HCT116 (cell line): ENCODE results near the gene CHCHD4. TPM values are rescaled to one million over a fixed set of nuclear protein-coding genes. Genes with fewer than 3 reads are reported as not detected.

Source experiments
- ATAC-seq: fragments of 200-7000 bp; cut with Tn5 transposase; 2 replicates; pipeline ENCODE4 v1.9.1; 2020; ENCODE audit warnings: mild to moderate bottlenecking, moderate library complexity
- BruUV-seq: library from RNA; stranded (reverse); fragments of 400-500 nt; replicated peaks from 2 replicates; lab custom pipeline; 2021; lab: Mats Ljungman, UMichigan
- CTCF ChIA-PET: fragments of 300-600 bp; sonication (Branson Sonifier 250); formaldehyde crosslinking; loops from one replicate; lab custom pipeline; 2021; ENCODE audit warnings: antibody characterized with exemption; lab: Charles Lee
- POLR2A ChIA-PET: fragments of 300-600, 350-600 bp; sonication (Branson Sonifier 250); formaldehyde crosslinking; loops from one replicate; lab custom pipeline; 2021; ENCODE audit warnings: antibody characterized with exemption; lab: Charles Lee
- RAD21 ChIA-PET, 2 experiments: fragments of 300-600 bp; sonication (Branson Sonifier 250); formaldehyde crosslinking; loops; one replicate each; lab custom pipeline; 2023; ENCODE audit warnings: low total read pairs in 2 of 2; ENCODE audit not compliant: uncharacterized antibody in 2 of 2, unreplicated experiment in 2 of 2, low non-redundant PET in 1 of 2; lab: Charles Lee
- DNase-seq: peaks from one replicate; pipeline ENCODE4 v3.0.0-alpha.2; 2010; ENCODE audit warnings: low read depth, low spot score
- H2AFZ ChIP-seq: fragments of 200-600 bp; shearing (Covaris generic), sonication (generic); 2 replicates; pipeline ENCODE4 v1.6.1; 2017; ENCODE audit warnings: low read depth, mixed run types, mixed read lengths, antibody characterized with exemption, low read length; ENCODE audit not compliant: poor library complexity, severe bottlenecking
- H3K27ac ChIP-seq: 2 replicates; pipeline ENCODE4 v1.5.1; 2012; ENCODE audit warnings: low read depth, low read length
- H3K27me3 ChIP-seq: fragments of 200-600 bp; sonication (generic); 2 replicates; pipeline ENCODE4 v1.6.1; 2016; ENCODE audit warnings: mixed run types, low read length, mixed read lengths; ENCODE audit not compliant: insufficient read depth
- H3K36me3 ChIP-seq, 2 experiments: fragments of 200-500 bp in 1 of 2; fragments of 200-600 bp in 1 of 2; sonication (Bioruptor generic) in 1 of 2; sonication (generic) in 1 of 2; 2 replicates each; pipeline versions ENCODE4 v1.5.1 to v1.6.1; 2014 to 2016; ENCODE audit warnings: low read length in 2 of 2, inconsistent platforms in 1 of 2, mixed read lengths in 1 of 2, mixed run types in 1 of 2; ENCODE audit not compliant: insufficient read depth in 2 of 2, control insufficient read depth in 1 of 2
- H3K4me1 ChIP-seq, 2 experiments: fragments of 200-600 bp in 1 of 2; sonication (generic) in 1 of 2; 2 replicates each; pipeline versions ENCODE4 v1.5.1 to v1.6.1; 2012 to 2017; ENCODE audit warnings: low read length in 2 of 2, inconsistent platforms in 1 of 2, mild to moderate bottlenecking in 1 of 2, mixed read lengths in 1 of 2, mixed run types in 1 of 2, moderate library complexity in 1 of 2; ENCODE audit not compliant: insufficient read depth in 2 of 2, control insufficient read depth in 1 of 2
- H3K4me2 ChIP-seq: fragments of 200-600 bp; sonication (generic); 2 replicates; pipeline ENCODE4 v1.6.1; 2017; ENCODE audit warnings: mixed run types, low read length, mixed read lengths
- H3K4me3 ChIP-seq, 2 experiments: fragments of 200-600 bp in 1 of 2; sonication (generic) in 1 of 2; replicated peaks in 1 of 2; 2 replicates each; pipeline ENCODE4 v1.5.1; 2011 to 2016; ENCODE audit warnings: low read length in 2 of 2, control low read depth in 1 of 2, low read depth in 1 of 2, mild to moderate bottlenecking in 1 of 2, mixed read lengths in 1 of 2, mixed run types in 1 of 2
- H3K79me2 ChIP-seq: fragments of 200-600 bp; sonication (generic); 2 replicates; pipeline ENCODE4 v1.6.1; 2017; ENCODE audit warnings: mild to moderate bottlenecking, mixed run types, low read length, moderate library complexity, mixed read lengths; ENCODE audit not compliant: insufficient read depth
- H3K9ac ChIP-seq: fragments of 200-600 bp; sonication (generic); 2 replicates; pipeline ENCODE4 v1.6.1; 2016; ENCODE audit warnings: low read length, mixed read lengths
- H3K9me2 ChIP-seq: fragments of 200-600 bp; sonication (generic), shearing (Covaris generic); 2 replicates; pipeline ENCODE4 v1.6.1; 2017; ENCODE audit warnings: mixed run types, mild to moderate bottlenecking, moderate library complexity; ENCODE audit not compliant: insufficient read depth
- H3K9me3 ChIP-seq, 2 experiments: fragments of 200-500 bp in 1 of 2; fragments of 200-600 bp in 1 of 2; sonication (Bioruptor generic) in 1 of 2; sonication (generic) in 1 of 2; 2 replicates each; pipeline ENCODE4 v1.6.1; 2014 to 2017; ENCODE audit warnings: low read length in 2 of 2, mixed read lengths in 2 of 2, inconsistent platforms in 1 of 2, low read depth in 1 of 2, mild to moderate bottlenecking in 1 of 2, mixed run types in 1 of 2, moderate library complexity in 1 of 2; ENCODE audit not compliant: control insufficient read depth in 1 of 2, insufficient read depth in 1 of 2
- H4K20me1 ChIP-seq: fragments of 200-600 bp; sonication (generic), shearing (Covaris generic); 2 replicates; pipeline ENCODE4 v1.6.1; 2017; ENCODE audit warnings: mixed run types, mild to moderate bottlenecking, moderate library complexity; ENCODE audit not compliant: insufficient read depth
- CBX3 ChIP-seq: IDR thresholded peaks from 2 replicates; pipeline ENCODE4 v1.6.1; 2012; ENCODE audit warnings: low read depth
- CTCF ChIP-seq, 3 experiments: fragments of 200-600 bp in 1 of 3; sonication (generic) in 1 of 3; IDR thresholded peaks in 2 of 3; conservative IDR thresholded peaks in 1 of 3; 2 replicates each; pipeline ENCODE4 v1.5.1; 2012 to 2017; ENCODE audit warnings: low read depth in 2 of 3, low read length in 2 of 3, antibody characterized with exemption in 1 of 3, borderline replicate concordance in 1 of 3, control low read depth in 1 of 3, mild to moderate bottlenecking in 1 of 3, mixed read lengths in 1 of 3, mixed run types in 1 of 3, moderate library complexity in 1 of 3; ENCODE audit not compliant: insufficient read depth in 1 of 3
- EGR1 ChIP-seq: IDR thresholded peaks from 2 replicates; pipeline ENCODE4 v1.6.1; 2012; ENCODE audit warnings: low read depth
- ELF1 ChIP-seq: IDR thresholded peaks from 2 replicates; pipeline ENCODE4 v1.6.1; 2012; ENCODE audit warnings: low read depth, borderline replicate concordance
- FOSL1 ChIP-seq: IDR thresholded peaks from 2 replicates; pipeline ENCODE4 v1.6.1; 2012; ENCODE audit warnings: low read depth
- REST ChIP-seq: IDR thresholded peaks from 2 replicates; pipeline ENCODE4 v1.6.1; 2012; ENCODE audit warnings: low read depth
- SIN3A ChIP-seq: IDR thresholded peaks from 2 replicates; pipeline ENCODE4 v1.6.1; 2012; ENCODE audit warnings: low read depth
- SP1 ChIP-seq: IDR thresholded peaks from 2 replicates; pipeline ENCODE4 v1.6.1; 2012; ENCODE audit warnings: low read depth
- SRF ChIP-seq: IDR thresholded peaks from 2 replicates; pipeline ENCODE4 v1.6.1; 2012; ENCODE audit warnings: low read depth
- ZFX ChIP-seq: fragments of 450-650 bp; IDR thresholded peaks from 2 replicates; pipeline ENCODE4 v1.6.1; 2017
- ZNF274 ChIP-seq: fragments of 200-500 bp; sonication (Bioruptor generic); IDR thresholded peaks from 2 replicates; pipeline ENCODE4 v1.6.1; 2014; ENCODE audit warnings: mild to moderate bottlenecking, low read depth, low read length, inconsistent platforms
- intact Hi-C: fragments of 100-400 bp; cut with micrococcal nuclease; formaldehyde crosslinking; loops from 2 replicates; pipeline ENCODE4 v1.10.0; 2022
- total RNA-seq: library from RNA; stranded (reverse); gene quantifications from one replicate; pipeline ENCODE4 v1.2.1, GENCODE V29; 2021; ENCODE audit not compliant: unreplicated experiment
- TF ChIP-seq, protein P1 (sequence below): IDR thresholded peaks from 2 replicates; pipeline ENCODE4 v1.6.1; 2012
- TF ChIP-seq, protein P2 (sequence below): IDR thresholded peaks from 2 replicates; pipeline ENCODE4 v1.6.1; 2011; ENCODE audit warnings: mild to moderate bottlenecking, low read length, moderate library complexity; ENCODE audit not compliant: insufficient replicate concordance; ENCODE audit errors: extremely low read depth

The CHCHD4 gene
- total RNA-seq, 1 experiment from 2014 or later = 24.6 TPM

- TF ChIP-seq CTCF (IDR thresholded peaks at IDR 0.05 in 2 of 3, conservative IDR thresholded peaks at IDR 0.05 in 1 of 3; ENCODE audit: borderline replicate concordance in 1 of 3, insufficient read depth in 1 of 3, low read depth in 2 of 3, low read length in 2 of 3) (no peak), EGR1 (no peak), ELF1 (no peak), ZFX (no peak), SRF (no peak), SIN3A (no peak), SP1 (no peak)
- TF ChIP-seq, protein P1, sequence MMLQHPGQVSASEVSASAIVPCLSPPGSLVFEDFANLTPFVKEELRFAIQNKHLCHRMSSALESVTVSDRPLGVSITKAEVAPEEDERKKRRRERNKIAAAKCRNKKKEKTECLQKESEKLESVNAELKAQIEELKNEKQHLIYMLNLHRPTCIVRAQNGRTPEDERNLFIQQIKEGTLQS = no peak
- TF ChIP-seq, protein P2, sequence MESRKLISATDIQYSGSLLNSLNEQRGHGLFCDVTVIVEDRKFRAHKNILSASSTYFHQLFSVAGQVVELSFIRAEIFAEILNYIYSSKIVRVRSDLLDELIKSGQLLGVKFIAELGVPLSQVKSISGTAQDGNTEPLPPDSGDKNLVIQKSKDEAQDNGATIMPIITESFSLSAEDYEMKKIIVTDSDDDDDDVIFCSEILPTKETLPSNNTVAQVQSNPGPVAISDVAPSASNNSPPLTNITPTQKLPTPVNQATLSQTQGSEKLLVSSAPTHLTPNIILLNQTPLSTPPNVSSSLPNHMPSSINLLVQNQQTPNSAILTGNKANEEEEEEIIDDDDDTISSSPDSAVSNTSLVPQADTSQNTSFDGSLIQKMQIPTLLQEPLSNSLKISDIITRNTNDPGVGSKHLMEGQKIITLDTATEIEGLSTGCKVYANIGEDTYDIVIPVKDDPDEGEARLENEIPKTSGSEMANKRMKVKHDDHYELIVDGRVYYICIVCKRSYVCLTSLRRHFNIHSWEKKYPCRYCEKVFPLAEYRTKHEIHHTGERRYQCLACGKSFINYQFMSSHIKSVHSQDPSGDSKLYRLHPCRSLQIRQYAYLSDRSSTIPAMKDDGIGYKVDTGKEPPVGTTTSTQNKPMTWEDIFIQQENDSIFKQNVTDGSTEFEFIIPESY = no peak
These were observed 31.5 kb upstream of the CHCHD4 start (continued) for GRCh38 chr3:14156201-14156600.

GRCh38 chr3:14154895-14155440 is 30.3 kb upstream of the CHCHD4 start:
- ChIA-PET RAD21 (no interaction called here), CTCF (no interaction called here), POLR2A (no interaction called here)
- Histone ChIP-seq H3K4me2 (no peak overlapping the region), H2AFZ (no peak overlapping the region), H3K4me3 (no peak overlapping the region), H3K36me3 (peaks cover 27 to 35% of the 10 kb centered on the region in 2 experiments; a peak in 3 of 4 replicates), H3K9me2 (no peaks in the 10 kb centered on the region), H3K79me2 (no peaks in the 10 kb centered on the region), H3K27me3 (no peaks in the 10 kb centered on the region), H3K4me1 (no peaks in the 10 kb centered on the region), H3K9me3 (no peaks in the 10 kb centered on the region), H3K9ac (no peak overlapping the region), H3K27ac (no peak overlapping the region), H4K20me1 (no peaks in the 10 kb centered on the region)
- ATAC-seq (no peak), DNase-seq (no peak)
- intact Hi-C loops = no loop called here
- no TSS peak for BruUV-seq
- no peak for TF ChIP-seq SRF
- TF ChIP-seq FOSL1 = no peak
- TF ChIP-seq SP1 = no peak
- TF ChIP-seq CBX3 = no peak
- TF ChIP-seq ZNF274 = no peak
- TF ChIP-seq EGR1 = no peak
- no peak for TF ChIP-seq REST
- TF ChIP-seq, protein P2 = no peak
- TF ChIP-seq ELF1 = no peak
